CD4-positive, alpha-beta T cell treated with Interleukin-15 for 1 hour (primary cell): ENCODE data around the gene MIB1.

ENCODE experiments used
- DNase-seq: peaks from one replicate; pipeline ENCODE4 v3.0.0-alpha.2; 2020

Gene MIB1

DNA sequence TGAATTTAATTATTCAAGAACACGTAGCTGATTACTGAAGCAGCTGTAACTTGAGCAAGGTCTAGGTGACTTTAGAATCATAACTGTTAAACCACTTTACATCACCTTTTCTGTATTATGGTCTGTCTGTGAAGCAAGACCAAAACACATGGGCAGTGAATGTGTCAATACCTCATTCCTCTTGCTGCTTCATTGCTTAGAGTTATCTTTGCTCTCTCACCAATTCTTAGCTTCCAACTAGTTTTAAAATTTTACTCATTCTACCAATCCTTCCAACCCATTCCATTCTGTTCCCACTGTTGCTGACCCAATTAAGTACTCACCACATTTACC, 80.2 kb downstream of the MIB1 start:
- no peak for DNase-seq

DNA sequence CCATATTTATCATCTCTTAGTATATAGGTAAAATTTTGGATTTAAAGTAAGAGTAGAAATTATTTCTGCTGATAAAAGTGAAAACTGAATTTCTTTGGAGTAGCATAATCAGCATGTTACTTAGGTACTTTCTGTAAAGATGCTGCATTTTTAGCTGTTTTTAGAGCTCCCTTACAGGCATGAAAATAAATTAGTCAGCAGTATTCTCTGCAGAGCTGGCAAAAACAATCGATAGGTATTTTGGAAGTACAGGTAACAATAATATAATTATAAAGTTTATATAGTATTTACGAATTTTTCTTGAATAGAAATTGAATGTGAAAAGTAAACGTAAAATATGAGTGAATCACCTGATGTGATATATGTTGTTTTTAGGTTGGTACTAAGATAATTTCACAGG, 83.3 kb downstream of the MIB1 start:
- no peak for DNase-seq

DNA sequence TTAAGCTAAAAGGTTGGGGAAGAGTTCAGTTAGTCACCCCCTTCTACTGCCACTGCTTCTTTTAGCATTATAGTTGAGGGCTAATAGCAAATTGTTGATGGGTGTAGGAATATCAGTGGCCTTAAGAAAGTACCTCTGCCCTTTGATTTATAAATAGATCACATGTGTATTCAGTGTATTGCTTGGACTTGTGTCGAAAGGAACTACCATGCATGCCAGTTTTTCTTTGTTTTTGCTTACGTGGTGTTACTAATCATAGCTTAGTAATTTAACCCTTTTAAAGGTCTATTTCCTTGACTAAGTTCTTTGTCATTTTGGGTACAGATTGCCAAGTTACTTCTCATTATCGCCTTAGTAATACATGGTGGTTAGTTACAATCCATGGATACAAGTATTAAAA, 85.6 kb downstream of the MIB1 start:
- no peak for DNase-seq

- DNase-seq: no peak
Measured at GRCh38 chr18:21826641-21827302, 86.2 kb downstream of the MIB1 start.

- no peak for DNase-seq
Measured at GRCh38 chr18:21830532-21830931, 89.9 kb downstream of the MIB1 start.

DNA sequence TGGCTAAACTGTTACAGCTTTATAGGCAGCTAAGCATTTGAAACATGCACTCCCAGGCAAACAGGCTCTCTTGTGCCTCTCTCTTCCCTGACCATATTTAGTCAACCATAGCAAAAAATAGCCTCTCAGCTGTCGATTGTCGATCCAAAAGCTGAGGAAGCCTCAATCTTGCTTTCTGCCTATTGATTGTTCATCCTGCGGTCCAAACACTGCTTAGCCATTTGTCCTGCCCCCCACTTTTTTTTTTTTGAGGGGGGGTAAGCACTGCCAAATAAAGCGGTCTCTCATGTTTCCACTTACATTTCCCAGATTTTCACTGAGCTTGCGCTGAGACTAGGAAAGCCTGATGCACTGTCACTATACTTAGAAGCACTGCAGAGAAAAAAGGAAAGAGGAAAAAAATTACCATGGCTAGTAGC, 90.8 kb downstream of the MIB1 start:
- DNase-seq: no peak

DNA sequence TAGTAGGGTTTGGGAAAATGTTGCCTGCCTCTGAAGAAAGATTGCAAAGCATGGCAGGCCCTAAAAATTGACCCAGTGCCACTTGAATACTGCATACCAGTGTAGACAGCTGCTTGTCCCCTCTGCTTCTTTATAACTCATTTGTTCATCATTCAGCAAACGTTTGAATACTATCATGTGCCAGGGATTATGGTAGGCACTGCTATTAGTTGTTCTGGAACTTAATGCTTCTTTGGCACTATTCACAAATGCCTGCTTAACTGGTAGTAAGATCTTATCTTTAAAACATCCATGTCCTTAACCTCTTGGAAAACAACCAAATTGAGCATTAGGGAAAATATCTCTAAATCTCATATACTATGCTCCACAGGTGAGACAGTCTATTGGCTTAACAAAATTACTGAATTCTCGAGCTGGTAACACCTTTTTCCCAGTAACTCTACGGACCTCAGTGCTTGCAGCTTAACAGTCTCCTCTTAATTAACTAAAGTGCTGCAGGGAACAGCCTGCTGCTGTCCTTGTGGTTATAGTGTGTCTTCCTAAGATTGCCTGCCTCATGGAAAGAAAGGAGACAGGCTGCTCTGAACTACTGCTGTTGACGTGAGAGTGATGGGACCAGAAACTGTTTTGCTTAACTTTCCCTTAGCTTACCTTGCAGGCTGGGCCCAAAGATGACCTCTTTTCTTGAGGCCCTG, 93.2 kb downstream of the MIB1 start:
- no peak for DNase-seq

- no peak for DNase-seq
Measured at GRCh38 chr18:21834299-21834660, 93.7 kb downstream of the MIB1 start.

DNA sequence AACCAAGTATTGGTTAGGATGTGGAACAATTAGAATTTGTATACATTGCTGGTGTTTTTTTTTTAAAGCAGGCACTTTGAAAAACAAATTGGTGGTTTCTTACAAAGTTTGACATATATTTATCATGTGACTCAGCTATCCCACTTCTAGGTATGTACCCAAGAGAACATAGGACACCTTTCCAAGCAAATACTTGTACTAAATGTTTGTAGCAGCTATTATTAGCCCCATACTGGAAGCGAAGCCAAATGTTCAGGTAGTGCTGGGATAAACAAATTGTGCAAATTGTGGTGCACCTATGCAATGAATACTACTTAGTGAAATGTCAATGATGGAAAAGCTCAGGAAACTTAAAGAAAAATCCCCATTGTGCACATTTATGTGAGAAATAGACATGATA, 101.0 kb downstream of the MIB1 start:
- DNase-seq: no peak

DNA sequence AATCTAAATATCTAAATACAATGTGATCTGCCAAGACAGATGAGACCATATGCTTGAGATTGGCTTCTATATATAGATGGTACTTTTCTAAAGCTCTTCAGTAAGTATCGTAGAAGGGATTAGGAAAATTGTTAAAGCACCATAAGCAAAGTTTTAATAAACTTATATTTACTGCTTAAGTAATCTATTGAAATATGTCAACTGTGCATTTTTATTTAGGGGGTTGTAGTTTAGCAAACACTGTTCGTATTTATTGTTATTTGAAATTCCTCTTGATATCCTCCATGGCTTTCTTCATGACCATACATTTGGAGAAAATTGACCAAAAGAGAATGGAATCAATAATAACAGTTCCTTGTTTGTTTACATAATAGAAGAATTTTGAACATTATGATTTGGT, 102.7 kb downstream of the MIB1 start:
- no peak for DNase-seq

GRCh38 chr18:21851327-21851961, 110.9 kb downstream of the MIB1 start:
- DNase-seq: no peak

- no peak for DNase-seq
Measured at GRCh38 chr18:21853016-21853415, 112.4 kb downstream of the MIB1 start.

DNA sequence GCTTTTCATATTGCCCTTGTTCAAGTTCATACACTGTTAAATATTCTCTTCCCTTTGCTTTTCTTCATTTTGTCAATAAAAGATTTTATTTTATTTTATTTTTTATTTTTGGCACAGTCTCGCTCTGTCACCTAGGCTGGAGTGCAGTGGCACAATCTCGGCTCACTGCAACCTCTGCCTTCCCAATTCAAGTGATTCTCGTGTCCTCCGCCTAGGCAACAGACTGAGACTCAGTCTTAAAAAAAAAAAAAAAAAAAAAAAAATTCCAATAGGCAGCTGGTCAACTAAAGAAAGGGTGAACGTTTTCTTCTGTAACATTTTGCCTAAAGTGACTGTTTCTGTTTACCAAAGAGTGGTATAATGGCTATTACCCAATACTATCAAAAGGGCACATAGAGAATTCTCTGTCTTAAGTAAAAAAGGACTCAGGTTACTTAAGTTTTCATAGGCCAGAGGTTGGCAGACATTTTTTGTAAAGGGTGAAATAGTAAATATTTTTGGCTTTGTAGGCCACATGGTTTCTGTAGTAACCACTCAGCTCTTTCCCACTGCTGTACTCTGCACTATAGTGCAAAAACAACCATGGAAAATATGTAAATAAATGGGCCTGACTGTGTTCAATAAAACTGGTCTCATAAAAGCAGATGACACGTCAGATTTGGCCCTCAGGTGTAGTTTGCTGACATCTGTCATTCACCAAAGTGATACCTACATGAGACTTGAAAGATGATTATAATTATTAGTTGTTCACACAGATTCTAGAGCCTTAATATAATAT, 113.4 kb downstream of the MIB1 start:
- no peak for DNase-seq

- no peak for DNase-seq
Measured at GRCh38 chr18:21855432-21855831, 114.8 kb downstream of the MIB1 start.

DNA sequence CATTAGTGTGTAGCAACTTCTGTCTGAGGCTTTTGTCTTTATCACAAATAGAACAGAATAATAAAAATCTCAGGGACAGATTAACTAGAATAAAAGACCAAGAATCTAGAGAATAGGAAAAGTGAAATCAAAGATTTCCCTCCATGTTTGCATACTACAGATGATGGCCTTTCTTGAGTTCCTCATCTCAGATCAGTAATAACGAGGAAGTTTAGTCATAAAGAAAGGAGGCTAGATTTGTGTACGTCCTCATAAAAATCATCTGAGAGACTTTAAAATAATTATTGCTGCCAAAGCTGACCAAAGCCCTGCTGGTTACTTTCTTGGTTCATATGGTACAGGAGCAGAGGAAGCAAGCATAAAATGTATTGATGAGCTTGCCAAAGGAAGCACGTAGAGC, 117.3 kb downstream of the MIB1 start:
- DNase-seq: no peak

- no peak for DNase-seq
Measured at GRCh38 chr18:21858544-21858943, 118.0 kb downstream of the MIB1 start.

- no peak for DNase-seq
Measured at GRCh38 chr18:21864386-21864785, 123.8 kb downstream of the MIB1 start.

DNA sequence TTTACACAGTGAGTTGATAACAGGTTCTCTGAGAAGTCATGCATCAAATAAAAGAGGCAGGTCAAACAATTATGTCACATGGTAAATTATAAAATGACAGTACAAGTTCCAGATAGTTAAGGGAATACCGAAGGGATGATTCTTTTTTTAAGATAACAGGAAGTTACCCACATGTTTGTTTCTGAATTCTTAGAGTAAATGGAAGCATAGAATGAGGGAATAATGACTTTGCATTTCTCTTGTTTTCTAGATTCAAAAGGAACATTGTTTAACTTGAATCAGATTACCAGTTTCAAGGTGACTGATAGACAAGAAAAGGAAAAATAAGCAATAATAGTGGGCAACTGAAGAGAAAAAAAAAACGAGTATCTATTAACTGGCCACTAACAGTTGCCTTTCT, 124.5 kb downstream of the MIB1 start:
- no peak for DNase-seq

GRCh38 chr18:21868770-21869169, 128.2 kb downstream of the MIB1 start:
- DNase-seq: no peak

- DNase-seq: no peak
Measured at GRCh38 chr18:21889570-21889969, 149.0 kb downstream of the MIB1 start.

DNA sequence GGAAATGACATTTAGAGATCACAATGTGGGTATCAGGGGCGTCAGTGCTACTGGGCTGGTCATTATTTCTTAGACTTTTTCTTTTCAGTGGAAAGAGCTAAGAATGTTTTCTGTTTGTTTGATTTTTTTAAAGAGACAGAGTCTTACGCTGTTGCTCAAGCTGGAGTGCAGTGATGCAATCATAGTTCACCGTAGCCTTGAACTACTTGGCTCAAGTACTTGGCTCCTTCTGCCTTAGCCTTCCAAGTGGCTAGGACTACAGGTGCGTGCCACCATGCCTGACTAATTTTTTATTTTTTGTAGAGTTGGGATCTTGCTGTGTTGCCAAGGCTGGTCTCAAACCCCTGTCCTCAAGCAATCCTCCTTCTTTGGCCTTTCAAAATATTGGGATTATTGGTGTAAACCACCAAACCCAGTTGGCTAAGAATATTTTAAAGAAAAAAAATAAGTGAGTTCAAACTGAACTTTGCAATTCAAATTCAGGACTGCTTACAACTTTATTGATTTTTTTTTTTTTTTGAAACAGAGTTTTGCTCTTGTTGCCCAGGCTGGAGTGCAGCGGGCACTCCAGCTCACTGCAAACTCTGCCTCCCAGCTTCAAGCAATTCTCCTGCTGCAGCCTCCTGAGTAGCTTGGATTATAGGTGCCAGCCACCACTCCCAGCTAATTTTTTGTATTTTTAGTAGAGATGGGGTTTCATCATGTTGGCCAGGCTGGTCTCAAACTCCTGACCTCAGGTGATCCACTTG, 154.2 kb downstream of the MIB1 start:
- no peak for DNase-seq

GRCh38 chr18:21896732-21897336, 156.2 kb downstream of the MIB1 start:
- DNase-seq: no peak

GRCh38 chr18:21897811-21898210, 157.2 kb downstream of the MIB1 start:
- no peak for DNase-seq
